HG02840 (cell line): ENCODE results near the gene RBBP6.
"Not testable (repeated sequence)": the region's sequence is repeated elsewhere in the genome, so short reads cannot be mapped to it uniquely, and the experiment has no call there.

Source experiments
- ATAC-seq: cut with Tn5 transposase; IDR thresholded peaks from one replicate; pipeline ENCODE4 v1.9.1; 2021; ENCODE audit warnings: mild to moderate bottlenecking, moderate library complexity, moderate number of reproducible peaks; ENCODE audit not compliant: unreplicated experiment, low FRiP score

Gene RBBP6

DNA sequence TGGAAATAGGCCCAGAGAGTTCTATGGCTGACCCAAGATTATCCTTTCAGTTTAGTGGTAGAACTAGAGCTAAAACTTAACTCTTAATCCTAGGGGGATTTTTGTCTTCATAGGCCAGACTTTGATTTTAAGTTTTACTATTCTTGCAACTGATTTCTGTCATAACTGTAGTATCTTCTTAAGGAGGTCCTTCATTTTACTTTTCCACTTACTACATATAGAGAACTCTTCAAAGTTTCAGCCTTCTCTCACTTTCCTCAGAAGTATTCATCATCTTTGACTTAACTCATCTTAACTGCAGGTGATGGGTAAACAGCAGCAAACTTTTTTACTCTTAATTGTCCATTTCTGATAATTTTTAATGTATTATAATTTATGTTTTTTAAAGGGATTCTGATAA lies 23.4 kb downstream of the RBBP6 start:
- ATAC-seq, result no peak

DNA sequence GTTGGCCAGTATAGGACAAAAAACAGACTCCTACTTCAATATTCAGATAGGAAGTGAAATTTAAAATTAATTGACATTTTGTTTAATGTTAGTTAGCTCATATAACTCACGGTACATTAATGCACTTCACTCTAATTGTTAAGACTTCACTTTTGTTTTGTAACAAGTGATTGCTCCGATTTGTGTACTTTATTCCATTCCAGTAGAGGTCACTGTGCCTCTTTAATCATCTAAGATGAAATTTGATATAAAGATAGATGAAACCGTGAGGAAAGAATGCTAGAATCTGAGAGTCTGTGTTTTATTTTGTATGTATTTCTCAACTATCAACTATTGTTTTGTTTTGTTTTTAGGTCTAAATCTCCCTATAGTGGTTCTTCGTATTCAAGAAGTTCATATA lies 29.0 kb downstream of the RBBP6 start:
- no peak for ATAC-seq

DNA sequence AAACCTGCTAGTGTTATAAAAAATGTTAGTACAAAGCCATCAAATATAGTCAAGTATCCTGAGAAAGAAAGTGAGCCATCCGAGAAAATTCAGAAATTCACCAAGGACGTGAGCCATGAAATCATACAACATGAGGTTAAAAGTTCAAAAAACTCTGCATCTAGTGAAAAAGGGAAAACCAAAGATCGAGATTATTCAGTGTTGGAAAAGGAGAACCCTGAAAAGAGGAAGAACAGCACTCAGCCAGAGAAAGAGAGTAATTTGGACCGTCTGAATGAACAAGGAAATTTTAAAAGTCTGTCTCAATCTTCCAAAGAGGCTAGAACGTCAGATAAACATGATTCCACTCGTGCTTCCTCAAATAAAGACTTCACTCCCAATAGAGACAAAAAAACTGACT lies 31.7 kb downstream of the RBBP6 start:
- ATAC-seq, result no peak

DNA sequence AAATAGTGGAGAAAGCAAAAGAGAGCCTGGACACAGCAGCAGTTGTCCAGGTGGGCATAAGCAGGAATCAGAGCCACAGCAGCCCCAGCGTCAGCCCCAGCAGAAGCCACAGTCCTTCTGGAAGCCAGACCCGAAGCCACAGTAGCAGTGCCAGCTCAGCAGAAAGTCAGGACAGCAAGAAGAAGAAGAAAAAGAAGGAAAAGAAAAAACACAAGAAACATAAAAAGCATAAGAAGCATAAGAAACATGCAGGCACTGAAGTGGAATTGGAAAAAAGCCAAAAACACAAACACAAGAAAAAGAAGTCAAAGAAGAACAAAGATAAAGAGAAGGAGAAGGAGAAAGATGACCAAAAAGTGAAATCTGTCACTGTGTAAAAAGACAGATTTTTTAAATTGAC lies 32.7 kb downstream of the RBBP6 start:
- no peak for ATAC-seq

DNA sequence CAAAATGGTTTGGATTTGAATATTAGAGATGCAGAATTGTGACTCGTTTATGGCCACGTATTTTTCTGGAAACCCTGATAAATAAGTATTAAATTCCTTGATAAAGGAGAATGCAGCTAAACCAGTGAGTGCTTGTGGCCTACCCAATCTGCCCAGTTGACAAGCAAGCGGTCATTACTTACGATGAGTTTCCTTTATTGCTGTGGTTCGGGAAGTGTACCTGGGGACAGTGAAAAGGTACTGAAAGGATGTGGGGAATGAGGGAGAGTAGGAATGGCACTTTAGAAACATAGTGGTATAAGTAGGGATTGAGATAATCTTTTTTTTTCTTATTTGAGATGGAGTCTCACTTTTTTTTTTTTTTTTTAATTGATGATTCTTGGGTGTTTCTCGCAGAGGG lies 33.8 kb downstream of the RBBP6 start:
- no peak for ATAC-seq

DNA sequence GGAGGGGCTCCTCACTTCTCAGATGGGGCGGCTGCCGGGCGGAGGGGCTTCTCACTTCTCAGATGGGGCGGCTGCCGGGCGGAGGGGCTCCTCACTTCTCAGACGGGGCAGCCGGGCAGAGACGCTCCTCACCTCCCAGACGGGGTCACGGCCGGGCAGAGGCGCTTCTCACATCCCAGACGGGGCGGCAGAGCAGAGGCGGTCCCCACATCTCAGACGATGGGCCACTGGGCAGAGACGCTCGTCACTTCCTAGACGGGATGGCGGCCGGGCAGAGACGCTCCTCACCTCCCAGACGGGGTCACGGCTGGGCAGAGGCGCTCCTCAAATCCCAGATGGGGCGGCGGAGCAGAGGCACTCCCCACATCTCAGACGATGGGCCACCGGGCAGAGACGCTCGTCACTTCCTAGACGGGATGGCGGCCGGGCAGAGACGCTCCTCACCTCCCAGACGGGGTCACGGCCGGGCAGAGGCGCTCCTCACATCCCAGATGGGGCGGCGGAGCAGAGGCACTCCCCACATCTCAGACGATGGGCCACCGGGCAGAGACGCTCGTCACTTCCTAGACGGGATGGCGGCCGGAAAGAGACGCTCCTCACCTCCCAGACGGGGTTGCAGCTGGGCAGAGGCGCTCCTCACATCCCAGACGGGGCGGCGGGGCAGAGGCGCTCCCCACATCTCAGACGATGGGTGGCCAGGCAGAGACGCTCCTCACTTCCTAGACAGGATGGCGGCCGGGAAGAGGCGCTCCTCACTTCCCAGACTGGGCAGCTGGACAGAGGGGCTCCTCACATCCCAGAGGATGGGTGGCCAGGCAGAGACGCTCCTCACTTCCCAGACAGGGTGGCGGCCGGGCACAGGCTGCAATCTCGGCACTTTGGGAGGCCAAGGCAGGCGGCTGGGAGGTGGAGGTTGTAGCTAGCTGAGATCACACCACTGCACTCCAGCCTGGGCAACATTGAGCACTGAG lies 35.4 kb downstream of the RBBP6 start:
- ATAC-seq, result not testable (repeated sequence)

DNA sequence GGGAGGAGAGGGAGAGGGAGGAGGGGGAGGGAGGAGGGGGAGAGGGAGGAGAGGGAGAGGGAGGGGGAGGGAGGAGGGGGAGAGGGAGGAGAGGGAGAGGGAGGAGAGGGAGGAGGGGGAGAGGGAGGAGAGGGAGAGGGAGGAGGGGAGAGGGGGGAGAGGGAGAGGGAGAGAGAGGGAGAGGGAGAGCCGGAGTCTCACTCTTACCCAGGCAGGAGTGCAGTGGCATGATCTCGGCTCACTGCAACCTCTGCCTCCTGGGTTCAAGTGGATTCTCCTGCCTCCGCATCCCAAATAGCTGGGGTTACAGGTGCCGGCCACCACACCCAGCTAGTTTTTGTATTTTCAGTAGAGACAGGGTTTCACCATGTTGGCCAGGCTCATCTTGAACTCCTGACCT lies 36.4 kb downstream of the RBBP6 start:
- ATAC-seq, result not testable (repeated sequence)

DNA sequence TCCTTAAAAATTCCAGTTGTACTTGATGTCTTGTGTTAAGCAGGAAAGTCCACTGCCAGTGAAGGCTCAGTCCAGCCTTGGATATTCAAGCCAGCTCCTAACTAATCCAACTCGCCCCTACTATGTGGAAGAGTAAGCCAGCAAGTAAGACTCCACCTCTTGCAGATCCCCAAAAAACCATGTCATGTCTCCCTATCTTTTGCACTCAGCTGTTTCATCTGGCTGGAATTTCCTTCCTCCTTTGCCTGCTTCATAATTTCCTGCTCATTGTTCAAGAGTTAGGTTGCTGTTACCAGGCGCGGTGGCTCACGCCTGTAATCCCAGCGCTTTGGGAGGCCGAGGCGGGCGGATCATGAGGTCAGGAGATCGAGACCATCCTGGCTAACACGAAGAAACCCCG lies 37.8 kb downstream of the RBBP6 start:
- ATAC-seq, result no peak

DNA sequence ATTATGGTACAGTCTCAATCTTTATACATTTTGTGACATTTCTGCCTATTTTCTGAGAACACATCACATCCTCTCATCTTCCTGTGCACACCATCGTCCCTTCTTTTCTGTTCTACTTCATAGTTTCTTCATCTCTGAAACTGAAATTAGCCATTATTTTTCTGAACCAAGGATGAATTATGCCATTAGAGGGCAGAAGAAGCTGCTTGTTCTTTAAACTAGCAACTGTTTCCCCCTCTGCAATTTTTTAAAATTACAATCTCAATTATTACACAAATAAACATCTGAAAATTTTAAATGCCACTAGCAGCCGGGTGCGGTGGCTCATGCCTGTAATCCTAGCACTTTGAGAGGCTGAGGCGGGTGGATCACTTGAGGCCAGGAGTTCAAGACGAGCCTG lies 41.3 kb downstream of the RBBP6 start:
- no peak for ATAC-seq

DNA sequence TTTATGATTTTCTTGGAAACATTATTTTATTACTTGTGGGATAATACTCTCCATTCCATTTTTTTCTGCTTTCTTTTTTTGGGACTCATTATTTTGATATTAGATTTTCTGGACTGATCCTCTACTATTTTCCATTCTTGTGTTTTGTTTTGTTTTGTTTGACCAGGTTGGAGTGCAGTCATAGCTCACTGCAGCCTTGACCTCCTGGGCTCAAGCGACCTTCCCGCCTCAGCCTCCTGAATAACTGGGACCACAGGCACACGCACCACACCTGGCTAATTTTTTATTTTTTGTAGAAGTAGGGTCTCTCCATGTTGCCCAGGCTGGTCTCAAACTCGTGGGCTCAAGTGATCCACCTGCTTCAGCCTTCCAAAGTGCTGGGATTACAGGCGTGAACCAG lies 44.1 kb downstream of the RBBP6 start:
- no peak for ATAC-seq

DNA sequence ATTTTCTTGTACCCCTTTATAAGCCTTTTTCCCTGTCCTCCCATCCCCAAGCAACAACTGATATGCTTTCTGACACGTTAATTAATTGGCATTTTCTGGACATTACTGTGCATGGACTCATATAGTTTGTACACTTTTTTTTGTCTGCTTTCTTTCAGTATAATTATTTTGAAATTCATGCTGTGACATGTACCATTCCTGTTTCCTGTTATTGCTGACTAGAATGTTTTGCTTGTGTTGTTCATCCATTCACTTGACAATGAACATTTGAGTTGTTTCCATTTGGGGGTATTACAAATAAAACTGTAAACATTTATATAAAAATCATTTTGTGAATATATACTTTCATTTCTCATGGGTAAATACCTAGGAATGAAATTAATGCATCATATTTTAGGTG lies 50.6 kb downstream of the RBBP6 start:
- ATAC-seq, result no peak

DNA sequence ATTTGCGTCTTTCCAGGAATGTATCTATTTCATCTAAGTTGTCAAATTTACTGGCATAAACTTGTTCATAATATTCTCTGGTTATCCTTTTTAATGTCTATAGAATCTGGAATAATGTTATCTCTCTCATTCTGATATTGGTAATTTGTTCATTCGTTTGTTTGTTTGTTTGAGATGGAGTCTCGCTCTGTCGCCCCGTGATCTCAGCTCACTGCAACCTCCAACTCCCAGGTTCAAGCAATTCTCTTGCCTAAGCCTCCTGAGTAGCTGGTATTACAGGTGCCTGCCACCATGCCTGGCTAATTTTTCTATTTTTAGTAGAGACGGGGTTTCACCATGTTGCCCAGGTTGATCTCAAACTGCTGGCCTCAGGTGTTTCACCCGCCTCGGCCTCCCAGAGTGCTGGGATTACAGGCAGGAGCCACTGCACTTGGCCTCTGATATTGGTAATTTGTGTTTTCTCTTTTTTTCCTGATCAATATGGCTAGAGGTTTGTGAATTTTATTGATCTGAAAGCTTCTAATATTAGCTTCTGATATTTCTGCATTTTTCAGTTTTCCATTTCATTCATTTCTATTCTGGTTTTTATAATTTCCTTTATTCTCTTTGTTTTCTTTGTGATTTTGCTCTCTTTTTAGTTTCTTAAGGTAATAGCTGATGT lies 59.5 kb downstream of the RBBP6 start:
- no peak for ATAC-seq

DNA sequence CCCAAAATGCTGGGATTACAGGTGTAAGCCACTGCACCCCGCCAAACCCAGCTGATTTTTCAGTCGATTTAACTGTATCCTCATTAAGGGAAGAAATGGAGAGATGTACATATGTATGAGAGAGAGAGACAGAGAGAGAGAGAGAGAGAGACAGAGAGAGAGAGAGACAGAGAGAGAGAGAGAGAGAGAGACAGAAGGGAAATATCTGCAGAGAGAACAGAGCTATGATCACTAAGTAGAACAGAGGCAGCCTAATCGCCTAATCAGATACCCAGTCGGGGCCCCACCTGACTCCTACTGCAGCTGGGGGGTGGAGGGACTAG lies 70.0 kb downstream of the RBBP6 start:
- no peak for ATAC-seq

DNA sequence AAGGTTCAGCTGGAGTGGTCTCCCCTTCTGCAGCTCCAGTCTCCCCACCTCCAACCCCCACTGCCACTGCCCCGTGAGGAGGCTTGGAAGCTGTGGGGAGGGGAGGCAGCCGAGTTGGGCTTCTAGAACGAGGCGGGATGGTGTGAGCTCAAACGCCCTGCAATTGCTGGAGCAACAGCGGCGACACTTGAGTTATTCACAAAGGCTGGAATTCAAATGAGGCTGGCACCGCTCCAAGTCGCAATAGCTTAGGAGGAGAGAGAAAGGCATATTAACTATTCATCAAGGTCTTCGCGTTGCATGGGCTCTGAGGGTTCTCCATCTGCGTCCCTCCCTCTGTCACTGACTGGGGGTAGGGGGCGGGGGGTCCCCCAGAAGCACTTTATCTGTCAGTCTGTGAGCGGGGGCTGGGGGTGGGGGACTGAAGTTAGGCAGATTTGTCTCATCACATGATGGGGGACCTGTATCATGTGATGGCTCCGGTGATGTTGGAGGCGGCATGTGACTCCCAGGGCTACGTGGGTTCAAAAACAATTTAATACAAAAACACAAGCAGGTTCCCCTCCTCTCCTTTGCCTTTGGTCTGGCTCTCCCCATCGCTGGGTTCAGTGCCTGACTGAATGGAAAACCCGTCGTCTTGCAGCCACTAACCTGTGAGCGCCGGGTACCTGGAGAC lies 70.5 kb downstream of the RBBP6 start:
- ATAC-seq, result no peak

DNA sequence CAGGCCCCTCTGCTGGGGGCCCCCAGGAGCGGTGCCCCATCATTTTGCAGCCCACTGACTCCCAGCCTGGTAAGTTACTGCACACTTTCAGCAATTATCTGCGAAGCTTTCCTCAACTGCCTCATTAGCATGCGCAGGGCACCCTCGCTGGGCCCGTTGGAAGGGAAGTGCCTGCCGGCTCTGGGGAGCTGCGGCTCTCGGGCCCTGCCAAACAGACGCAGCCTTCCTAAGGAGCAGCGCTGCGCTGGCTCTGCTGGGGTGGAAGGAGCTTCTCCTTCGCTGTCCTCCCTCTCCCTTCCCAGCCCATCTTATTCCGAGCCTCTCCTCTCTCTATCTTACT lies 71.0 kb downstream of the RBBP6 start:
- no peak for ATAC-seq

DNA sequence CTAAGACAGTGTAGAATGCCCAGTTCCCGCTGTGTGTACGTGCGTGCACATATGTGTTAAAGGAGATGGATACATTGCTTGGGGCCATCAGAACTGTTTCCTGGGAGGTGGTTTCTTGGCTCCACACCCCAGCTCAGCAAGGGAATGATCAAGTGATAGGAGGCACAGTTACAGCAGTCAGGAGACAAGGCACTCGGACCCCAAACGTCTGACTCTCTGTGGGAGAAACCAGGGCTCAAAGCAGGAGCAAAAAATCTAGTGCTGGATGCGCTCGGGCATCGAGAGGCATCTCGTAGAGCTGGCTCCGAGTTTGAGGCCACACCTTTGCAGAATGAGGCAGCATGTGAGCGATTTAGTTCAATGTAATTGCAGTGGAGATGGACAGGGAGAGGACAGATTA lies 71.9 kb downstream of the RBBP6 start:
- no peak for ATAC-seq

DNA sequence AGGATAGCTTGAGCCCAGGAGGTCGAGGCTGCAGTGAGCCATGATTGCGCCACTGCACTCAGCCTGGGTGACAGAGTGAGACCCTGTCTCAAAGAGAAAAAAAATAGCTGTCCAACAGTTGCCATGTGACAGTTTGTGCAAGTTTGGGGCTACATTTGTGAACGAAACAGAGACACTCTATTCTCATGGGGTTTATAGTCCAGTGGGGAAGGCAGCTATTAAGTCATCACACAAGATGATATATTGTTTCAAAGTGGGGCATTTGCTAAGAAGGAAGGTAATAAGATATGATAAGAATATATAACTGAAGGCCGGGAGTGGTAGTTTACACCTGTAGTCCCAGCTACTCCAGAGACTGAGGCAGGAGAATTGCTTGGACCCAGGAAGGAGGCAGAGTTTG lies 73.3 kb downstream of the RBBP6 start:
- no peak for ATAC-seq

DNA sequence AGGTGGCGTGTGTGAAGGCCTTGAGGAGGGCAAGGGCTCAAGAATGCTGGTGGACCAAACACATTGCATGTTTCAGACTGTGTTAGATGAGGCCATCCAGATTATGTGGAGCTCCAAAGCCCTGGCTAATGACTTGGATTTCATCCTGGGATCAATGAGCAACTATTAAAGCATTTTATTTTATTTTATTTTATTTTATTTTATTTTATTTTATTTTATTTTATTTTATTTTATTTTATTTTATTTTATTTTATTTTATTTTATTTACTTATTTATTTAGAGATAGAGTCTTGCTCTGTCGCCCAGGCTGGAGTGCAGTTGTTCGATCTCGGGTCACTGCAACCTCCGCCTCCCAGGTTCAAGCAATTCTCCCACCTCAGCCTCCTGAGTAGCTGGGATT lies 73.9 kb downstream of the RBBP6 start:
- not testable (repeated sequence) for ATAC-seq

DNA sequence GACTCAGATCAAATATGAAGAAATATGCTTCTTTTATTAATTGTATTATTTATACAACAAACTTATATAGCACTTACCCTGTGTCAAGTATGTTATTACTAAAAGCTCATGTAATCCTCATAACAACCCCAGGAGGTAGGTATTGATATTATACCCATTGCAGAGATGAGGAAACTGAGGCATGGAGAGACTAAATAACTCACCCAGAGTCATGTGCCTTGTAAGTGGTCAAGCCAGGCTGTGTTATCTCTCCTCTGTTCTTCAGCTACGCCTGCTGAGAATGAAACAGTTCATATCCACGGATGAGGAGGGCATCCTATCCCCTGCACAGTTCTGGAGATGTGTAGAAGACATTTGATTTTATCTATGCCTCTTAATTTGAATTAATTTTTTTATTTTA lies 78.1 kb downstream of the RBBP6 start:
- ATAC-seq, result no peak
